Stromal cell of bone marrow (primary cell): ENCODE results near the gene TPRX2.
"Not testable (repeated sequence)": the region's sequence is repeated elsewhere in the genome, so short reads cannot be mapped to it uniquely, and the experiment has no call there.

ENCODE experiments used
- DNase-seq: peaks from one replicate; pipeline ENCODE4 v3.0.0-alpha.2; 2012; ENCODE audit warnings: low read depth

Gene TPRX2, protein sequence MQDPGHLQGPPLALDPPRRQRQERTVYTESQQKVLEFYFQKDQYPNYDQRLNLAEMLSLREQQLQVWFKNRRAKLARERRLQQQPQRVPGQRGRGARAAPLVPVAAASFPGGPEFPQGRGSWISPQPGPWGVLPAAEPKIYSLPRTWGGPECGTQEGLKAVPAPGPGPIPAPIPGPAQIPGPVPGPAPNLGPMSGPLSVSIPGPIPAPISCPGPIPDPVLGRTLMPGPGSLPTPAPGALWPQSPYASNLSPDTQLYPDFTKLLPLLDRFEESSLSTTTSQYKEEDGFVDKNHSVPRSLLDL

DNA sequence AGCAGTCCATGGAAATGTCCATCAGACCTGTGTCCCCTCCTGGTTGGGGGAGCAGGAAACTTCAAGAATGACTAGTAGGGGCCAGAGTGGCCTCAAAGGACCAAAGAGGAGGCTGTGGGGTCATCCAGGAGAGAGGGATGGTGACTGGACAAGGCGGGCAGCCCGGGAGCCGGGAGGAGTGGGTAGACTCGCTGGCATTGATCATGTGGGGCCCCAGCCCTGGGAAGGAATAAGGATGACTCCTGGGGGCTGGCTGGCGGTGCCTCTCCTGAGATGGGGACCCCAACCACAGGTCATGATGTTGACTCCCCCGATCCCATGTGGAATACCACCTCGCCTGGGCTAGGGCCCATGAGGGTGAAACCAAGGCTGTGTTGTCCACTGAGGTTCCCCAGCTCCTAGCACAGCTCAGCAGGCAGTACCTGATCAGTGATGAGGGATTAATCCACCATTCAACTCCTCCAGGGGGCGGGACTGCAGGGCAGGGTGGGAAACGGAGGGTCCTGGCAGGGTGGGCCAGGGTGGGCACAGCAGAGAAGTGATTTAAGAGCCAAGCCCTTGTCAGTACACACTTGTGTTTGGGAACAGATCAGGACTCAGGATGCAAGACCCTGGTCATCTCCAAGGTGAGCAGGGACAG is at the start of gene TPRX2:
Gene TPRX2 (plus strand): TSS at position 590 of the 640 bp plus-strand sequence. CDS start 12 bp downstream, at position 602.
- DNase-seq = not testable (repeated sequence)

DNA sequence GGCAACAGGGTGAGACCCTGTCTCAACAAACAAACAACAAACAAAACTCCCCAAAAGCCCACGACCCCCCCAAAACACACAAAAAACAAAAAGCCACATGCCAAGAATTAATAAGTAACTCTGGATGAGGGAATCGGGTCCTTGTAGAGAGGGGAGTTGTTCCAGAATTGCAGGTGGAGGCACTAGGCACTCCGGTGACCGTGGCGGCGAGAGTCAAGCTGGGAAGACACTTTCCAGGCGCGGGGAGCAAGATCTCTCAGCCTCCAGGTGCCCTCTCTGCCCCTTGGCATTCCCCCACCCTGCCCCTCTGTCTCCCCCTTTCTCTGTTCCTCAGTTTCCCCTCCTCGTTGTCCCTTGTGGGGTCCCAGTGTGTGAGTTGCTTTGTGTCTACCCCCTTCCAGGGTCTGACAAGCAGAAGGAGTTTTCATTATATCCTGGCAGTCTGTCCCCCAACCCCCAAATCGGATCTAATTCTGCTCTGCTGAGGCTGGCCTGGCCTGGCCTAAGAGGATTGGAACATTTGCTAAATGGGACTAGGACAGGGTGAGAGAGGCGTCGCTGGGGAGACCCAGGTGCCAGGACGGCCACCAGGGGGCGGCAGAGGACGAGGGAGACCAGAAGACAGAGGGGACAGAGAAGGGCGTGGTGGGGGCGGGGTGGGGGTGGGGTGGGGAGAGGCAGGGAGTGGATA is 45.6 kb upstream of the TPRX2 start:
- DNase-seq = no peak

DNA sequence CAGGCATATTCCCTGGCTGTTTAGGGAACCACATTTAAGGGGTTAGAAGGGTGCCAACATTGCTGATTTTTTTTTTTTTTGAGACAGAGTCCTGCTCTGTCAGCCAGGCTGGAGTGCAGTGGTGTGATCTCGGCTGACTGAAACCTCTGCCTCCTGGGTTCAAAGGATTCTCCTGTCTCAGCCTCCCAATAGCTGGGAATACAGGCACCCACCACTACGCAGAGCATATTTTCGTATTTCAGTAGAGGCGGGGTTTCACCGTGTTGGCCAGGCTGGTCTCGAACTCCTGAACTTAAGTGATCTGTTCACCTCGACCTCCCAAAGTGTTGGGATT is 45.1 kb upstream of the TPRX2 start:
- DNase-seq = no peak

DNA sequence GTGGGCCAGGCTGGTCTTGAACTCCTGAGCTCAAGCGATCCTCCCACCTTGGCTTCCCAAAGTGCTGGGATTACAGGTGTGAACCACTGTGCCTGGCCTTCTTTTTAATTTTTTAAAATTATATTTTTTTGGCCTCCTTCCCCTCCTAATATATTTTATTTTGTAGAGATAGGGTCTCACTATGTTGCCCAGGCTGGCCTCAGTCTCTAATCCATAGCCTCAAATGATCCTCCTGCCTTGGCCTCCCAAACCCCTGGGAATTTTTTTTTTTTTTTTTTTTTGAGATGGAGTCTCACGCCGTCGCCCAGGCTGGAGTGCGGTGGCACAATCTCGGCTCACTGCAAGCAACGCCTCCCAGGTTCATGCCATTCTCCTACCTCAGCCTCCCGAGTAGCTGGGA is 42.8 kb upstream of the TPRX2 start:
- DNase-seq = not testable (repeated sequence)

DNA sequence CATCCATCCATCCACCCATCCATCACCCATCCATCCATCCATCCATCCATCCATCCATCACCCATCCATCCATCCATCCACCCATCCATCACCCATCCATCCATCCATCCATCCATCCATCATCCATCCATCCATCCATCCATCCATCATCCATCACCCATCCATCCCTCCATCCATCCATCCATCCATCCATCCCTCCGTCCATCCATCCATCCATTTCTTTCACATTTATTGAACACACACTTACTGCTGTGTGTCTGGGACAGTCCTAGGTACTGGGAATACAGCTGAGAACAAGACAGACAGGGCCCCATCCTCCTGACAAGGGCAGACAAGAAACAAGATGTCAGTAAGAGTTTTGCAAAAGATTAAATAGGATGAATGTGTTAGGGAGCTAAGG is 40.8 kb upstream of the TPRX2 start:
- not testable (repeated sequence) for DNase-seq

DNA sequence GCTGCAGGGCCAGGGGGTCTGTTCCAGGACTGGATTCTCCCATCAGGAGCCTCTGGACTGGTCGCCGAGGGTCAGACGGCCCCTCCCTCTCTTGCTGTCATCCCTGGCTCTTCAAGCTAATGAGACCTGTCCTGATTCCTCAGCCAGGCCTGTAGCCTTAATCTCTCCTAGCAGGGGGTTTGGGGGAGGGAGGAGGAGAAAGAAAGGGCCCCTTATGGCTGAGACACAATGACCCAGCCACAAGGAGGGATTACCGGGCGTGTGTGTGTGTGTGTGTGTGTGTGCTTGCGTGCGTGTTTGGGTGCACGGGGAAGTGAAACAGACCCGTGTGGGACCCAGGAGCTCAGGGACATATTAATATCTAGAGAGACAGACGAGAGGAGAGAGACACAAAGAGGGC is 39.2 kb upstream of the TPRX2 start:
- DNase-seq = no peak

DNA sequence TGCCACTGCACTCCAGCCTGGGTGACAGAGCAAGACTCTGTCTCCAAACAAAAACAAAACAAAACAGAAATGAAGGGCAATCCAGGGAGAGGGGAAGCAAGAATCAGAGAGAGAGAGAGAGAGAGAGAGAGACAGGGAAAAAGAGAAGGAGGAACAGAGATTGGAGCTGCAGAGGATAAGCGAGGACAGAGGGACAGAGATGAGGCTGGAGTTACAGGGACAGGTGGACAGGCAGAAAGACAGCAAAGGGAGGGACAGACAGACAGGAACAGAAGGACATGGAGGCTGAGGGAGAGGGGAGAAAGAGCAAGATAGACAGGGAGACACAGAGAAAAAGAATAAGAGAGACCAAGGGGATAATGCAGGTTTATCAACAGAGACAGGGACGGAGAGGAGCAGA is 38.6 kb upstream of the TPRX2 start:
- no peak for DNase-seq

DNA sequence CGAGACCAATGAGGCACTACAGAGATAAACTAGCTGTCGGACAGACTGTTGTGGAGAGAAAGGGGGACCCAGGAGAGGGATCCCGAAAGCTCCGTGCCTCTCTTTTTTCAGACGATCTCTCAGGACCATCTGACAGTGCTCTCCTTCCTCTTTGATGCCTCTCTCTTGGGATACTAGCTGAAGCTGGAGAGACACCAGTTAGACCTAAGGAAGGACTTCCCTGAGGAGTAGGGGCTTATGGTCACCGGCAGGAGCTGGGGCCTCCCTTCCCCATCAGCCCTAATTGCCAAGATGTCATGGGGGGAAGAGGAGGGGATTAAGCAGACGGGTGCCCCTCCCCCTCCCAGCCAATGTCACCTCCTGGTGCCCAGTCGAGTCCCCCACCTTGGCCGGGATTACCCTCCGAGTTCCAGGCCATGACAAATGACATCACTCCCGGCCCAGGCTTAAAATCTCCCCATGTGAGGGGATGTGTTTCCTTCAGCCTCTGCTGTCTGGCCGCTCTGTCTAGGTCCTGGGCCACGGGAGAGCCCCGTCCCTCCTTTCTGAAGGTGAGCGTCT is 37.5 kb upstream of the TPRX2 start, which contains the start of gene CRX:
Gene CRX (plus strand): TSS at position 478 of the 561 bp plus-strand sequence. CDS start 12,507 bp downstream, outside the sequence.
- DNase-seq = no peak

DNA sequence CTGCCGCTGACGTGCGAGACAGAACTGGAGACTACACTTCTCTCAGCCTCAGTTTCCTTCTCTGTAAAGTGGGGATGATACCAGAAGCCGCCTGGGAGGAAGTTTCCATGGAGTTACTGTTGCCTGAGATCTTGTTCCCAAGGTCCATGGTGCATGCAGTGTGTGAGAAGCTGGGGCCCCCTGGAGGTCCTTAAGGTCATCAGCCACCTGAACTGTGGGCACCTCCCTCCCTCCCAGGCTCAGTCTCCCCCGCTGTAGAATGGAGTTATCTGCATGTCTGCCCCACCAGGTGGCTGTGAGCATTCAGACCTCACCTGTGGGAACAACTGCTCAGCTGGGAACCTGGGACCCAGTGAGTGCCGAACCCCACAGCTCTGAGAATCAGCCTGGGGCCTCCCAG is 34.6 kb upstream of the TPRX2 start:
- no peak for DNase-seq

DNA sequence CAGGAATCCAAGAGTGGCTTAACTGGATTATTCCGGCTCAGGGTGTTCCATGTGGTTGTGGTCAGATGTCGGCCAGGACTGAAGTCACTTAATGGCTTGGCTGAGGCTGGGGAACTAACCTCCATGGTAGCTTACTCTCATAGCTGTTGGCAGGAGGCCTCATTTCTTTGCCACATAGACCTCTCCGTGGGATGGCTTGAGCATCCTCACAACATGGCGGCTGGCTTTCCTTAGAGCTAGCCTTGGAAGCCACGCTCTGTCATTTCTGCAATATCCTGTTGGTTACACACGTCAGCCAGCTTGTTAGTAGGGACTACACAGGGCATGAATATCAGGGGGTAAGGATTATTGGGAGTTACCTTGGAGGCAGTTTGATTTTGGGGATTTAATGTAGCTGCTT is 32.2 kb upstream of the TPRX2 start:
- DNase-seq = no peak

DNA sequence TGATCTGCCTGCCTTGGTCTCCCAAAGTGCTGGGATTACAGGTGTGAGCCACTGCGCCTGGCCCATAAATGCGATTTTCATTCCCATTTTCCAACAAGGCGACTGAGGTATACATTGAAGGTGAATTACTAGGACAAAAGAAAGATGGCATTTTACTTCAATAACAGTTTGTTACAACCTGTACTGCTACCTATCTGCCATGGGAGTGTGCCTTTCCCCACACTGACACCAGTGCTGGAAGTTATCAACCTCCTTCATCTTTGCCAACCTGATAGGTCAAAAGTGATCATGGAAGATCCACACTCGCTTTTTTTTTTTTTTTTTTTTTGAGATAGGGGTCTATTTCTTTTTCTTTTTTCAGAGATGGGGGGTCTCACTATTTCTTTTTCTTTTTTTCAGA is 26.3 kb upstream of the TPRX2 start:
- DNase-seq = no peak

DNA sequence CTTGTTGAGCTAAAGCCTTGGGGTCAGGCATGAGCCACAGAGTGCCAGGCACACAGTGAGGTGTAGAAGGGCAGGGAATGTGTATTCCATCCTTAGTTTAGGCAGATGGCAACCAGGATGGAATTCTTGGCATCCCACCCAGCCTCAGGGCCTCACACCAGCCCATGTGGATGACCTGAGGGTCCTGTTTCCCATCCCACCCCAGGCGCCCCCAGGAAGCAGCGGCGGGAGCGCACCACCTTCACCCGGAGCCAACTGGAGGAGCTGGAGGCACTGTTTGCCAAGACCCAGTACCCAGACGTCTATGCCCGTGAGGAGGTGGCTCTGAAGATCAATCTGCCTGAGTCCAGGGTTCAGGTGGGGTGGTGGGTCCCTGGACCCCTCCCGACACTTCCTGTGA is 23.0 kb upstream of the TPRX2 start:
- DNase-seq = no peak

DNA sequence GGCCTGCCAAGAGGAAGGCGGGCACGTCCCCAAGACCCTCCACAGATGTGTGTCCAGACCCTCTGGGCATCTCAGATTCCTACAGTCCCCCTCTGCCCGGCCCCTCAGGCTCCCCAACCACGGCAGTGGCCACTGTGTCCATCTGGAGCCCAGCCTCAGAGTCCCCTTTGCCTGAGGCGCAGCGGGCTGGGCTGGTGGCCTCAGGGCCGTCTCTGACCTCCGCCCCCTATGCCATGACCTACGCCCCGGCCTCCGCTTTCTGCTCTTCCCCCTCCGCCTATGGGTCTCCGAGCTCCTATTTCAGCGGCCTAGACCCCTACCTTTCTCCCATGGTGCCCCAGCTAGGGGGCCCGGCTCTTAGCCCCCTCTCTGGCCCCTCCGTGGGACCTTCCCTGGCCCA is 19.6 kb upstream of the TPRX2 start:
- DNase-seq = no peak

DNA sequence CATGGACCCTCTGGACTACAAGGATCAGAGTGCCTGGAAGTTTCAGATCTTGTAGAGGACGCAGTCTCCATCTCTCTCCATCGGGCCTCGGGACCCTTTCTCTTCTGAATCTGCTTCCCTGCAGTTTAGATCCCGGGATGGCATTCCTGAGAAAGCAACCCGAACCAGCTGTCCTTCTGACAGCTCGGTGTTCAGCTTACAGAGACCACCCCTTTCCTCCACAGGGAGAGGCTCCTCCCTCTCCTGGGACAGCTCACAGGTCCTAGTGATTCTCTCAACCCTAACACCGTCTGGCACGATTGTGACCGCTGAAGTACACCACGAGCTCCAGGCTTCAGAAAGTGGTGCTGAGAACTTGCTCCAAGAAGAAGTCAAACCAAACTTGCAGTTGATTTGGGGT is 19.1 kb upstream of the TPRX2 start:
- no peak for DNase-seq

DNA sequence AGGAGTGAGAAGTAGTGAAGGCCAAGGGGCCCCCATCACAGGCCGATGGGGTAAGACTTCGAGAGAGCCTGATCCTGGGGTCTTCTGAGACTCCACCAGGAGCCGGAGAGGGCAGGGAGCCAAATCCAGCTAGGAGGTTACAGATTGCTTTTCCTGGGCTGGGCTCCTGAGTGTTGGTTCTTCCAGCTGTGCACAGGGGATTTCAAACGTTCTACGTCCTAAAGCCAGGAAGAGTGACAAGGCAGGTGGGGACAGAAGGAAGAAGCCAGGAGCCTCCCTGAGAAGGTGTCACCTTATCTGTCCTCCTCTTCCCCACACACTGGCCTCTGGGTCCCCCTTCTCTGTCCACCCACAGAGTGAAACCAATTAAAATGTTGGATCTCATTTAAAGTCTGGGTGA is 16.1 kb upstream of the TPRX2 start:
- no peak for DNase-seq

DNA sequence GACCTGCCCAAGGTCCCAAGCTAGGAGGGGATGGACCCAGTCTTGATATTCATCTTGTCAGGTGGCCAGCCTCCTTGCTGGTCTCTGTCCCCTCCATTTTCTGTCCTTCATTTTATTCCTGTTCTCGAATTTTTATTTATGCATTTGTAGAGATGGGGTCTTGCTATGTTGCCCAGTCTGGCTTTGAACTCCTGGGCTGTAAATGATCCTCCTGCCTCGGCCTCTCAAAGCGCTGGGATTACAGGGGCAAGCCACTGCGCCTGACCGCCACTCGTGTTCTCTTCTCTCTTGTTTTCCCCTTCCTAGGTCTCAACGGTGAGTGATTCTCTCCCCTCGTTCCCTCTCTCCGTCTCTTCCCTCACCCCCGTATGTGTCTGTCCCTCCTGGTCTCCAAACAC is 10.6 kb upstream of the TPRX2 start:
- no peak for DNase-seq

DNA sequence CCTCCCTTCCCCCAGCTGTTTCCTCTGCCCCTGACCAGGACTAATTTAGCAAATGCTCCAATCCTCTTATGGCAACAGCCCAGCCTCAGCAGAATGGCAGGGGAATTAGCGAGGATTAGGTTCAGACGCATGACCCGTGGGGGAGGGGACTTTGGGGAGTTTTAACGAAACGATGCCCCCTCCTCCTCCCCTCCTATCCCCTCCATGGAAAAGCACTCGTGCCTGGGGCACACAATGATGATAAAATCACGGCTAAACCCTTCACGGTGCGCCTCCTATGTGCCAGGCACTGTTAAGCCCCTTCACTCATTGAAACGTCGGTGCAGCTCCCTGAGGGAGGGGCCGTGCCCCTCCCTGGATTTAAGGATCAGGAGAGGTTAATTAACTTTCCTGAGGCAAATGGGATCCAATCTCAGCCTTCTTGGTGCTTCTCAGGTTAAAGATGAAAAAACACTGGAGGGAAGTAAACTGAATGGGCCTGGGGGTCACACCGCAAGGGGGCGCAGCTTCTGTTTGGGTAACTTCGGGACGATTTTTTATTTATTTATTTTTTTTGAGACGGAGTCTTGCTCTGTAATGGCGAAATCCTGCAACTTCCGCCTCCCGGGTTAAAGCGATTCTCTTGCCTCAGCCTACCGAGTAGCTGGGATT is 10.1 kb upstream of the TPRX2 start:
- DNase-seq = no peak

DNA sequence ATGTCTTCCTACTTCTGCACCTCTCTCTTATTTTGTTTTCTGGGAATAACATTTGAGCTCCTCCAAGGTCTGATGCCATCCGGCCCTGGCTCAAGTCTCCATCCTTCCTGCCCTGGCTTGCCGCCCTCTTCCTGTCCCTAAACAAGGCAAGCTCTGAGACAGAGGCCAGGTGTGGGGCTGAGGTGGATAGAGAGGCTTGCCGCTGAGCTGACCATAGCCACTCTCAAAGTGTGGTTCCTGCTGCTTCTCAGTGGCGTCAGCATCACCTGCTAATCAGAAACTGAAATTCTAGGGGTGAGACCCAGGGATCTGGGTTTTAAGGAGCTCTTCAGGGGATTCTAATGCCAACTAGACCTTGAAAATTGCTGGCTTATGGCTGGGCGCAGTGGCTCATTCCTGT is 6.0 kb upstream of the TPRX2 start:
- DNase-seq = no peak

DNA sequence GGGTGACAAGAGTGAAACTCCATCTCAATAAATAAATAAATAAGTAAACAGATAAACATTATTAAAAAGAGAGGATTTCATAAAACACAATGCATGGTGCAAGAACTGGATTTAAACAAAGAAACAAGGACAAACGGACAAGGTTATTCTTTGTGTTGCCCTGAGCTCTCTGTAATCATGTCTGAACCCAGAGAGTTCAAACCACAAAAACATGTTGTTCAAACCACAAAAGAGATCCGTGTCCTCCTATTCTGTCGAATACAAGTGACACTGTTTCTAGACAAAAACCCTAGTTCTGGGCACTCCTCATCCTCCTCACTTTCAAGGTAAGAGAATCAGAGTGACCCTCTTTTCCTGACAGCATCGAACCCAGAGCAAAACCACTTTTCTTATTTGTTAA is 4.6 kb upstream of the TPRX2 start:
- no peak for DNase-seq

DNA sequence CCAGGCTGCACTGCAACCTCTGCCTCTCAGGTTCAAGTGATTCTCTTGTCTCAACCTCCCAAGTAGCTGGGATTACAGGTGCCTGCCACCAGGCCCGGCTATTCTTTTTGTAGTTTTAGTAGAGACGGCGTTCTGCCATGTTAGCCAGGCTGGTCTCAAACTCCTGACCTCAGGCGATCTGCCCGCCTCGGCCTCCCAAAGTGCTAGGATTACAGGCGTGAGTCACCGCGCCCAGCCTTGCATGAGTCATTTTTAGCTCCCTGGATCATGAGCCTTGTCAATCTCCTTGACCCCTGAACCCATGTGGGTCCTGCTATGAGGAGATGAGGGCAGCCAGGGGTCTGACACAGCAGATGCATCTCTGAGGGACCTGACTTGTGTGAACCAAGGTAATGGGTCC is 804 bp upstream of the TPRX2 start:
- peak; percentile 1 for DNase-seq

DNA sequence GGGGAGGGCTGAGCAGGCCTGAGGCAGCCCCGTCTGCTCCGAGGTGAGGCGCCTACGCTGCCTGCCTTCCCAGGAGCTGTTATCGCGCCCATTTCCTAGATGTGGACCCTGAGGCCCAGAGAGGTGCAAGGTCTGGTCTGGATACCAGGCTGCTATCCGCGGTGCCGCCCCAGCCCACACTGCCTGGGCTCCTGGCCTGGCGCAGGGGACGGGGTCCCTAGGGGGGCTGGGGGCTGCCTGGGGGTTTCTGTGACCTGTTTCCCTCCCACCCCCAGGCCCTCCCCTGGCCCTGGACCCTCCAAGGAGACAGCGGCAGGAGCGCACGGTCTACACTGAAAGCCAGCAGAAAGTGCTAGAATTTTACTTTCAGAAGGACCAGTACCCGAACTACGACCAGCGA is 803 bp downstream of the TPRX2 start:
- DNase-seq = not testable (repeated sequence)

DNA sequence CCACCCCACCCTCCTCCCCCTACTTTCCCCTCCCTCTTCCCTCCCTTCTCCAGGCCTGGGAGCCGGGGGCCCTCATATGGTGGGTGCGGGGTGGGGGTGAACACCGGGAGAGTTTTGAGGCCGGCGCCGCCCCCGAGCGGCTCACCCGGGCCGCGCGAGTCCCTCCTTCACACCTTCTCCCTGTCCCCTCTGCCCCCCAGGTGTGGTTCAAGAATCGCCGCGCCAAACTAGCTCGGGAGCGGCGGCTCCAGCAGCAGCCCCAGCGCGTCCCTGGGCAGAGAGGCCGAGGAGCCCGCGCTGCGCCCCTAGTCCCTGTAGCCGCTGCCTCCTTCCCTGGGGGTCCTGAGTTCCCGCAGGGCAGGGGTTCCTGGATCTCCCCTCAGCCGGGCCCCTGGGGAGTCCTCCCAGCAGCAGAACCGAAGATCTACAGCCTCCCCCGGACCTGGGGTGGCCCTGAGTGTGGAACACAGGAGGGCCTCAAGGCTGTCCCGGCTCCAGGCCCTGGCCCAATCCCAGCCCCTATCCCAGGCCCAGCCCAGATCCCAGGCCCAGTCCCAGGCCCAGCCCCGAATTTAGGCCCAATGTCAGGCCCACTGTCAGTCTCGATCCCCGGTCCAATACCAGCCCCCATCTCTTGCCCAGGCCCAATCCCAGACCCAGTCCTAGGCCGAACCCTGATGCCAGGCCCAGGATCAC is 1.7 kb downstream of the TPRX2 start:
- DNase-seq = no peak
